Mammary epithelial cell (primary cell): ENCODE data around the gene OS9.

ENCODE experiments used
- EZH2 ChIP-seq: IDR thresholded peaks from 2 replicates; pipeline ENCODE4 v1.6.1; 2012; ENCODE audit warnings: low read length, inconsistent platforms, borderline replicate concordance
- TF ChIP-seq, protein P1 (sequence below), 2 donors: IDR thresholded peaks in 1 of 2; conservative IDR thresholded peaks in 1 of 2; 2 replicates each; pipeline ENCODE4 v1.5.1; 2011 to 2012; ENCODE audit warnings: inconsistent platforms in 2 of 2, low read length in 2 of 2, mild to moderate bottlenecking in 2 of 2, control low read depth in 1 of 2, low read depth in 1 of 2; ENCODE audit not compliant: insufficient read depth in 1 of 2; ENCODE audit errors: extremely low read depth in 1 of 2

DNA sequence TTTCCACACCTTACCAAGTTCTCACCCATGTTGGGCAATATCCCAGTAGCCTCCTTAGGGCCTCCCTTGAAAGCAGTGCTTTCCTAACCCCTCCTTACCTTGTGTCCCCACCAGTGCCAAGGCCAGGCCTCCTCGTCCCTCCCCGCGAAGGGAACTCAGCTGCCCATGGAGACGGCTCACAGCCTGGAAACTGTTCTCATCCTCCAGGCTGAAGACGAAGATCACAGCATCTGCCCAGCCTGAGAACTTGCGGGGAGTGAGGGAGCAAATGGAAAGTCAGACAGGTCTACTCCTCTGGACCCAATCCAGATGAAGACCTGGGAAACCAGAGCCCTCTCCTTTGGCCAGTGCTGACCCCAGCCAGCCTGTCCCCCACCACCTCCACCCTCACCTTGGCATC lies 40.0 kb downstream of the OS9 start:
- TF ChIP-seq, protein P1, sequence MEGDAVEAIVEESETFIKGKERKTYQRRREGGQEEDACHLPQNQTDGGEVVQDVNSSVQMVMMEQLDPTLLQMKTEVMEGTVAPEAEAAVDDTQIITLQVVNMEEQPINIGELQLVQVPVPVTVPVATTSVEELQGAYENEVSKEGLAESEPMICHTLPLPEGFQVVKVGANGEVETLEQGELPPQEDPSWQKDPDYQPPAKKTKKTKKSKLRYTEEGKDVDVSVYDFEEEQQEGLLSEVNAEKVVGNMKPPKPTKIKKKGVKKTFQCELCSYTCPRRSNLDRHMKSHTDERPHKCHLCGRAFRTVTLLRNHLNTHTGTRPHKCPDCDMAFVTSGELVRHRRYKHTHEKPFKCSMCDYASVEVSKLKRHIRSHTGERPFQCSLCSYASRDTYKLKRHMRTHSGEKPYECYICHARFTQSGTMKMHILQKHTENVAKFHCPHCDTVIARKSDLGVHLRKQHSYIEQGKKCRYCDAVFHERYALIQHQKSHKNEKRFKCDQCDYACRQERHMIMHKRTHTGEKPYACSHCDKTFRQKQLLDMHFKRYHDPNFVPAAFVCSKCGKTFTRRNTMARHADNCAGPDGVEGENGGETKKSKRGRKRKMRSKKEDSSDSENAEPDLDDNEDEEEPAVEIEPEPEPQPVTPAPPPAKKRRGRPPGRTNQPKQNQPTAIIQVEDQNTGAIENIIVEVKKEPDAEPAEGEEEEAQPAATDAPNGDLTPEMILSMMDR (conservative IDR thresholded peaks at IDR 0.05 in 1 of 2, IDR thresholded peaks at IDR 0.05 in 1 of 2; ENCODE audit: extremely low read depth in 1 of 2, insufficient read depth in 1 of 2, low read depth in 1 of 2, low read length in 2 of 2) = no peak
- TF ChIP-seq EZH2 = no peak
